WTC11 (cell line): ENCODE data around the gene SDHB.

ENCODE experiments used
- CREB1 ChIP-seq: sonication (generic); formaldehyde crosslinking; IDR thresholded peaks from 2 replicates; pipeline ENCODE4 v1.8.0; 2023; ENCODE audit warnings: mild to moderate bottlenecking, missing genetic modification reagents
- E2F4 ChIP-seq: sonication (generic); formaldehyde crosslinking; IDR thresholded peaks from 2 replicates; pipeline ENCODE4 v1.8.1; 2022; ENCODE audit warnings: low read depth, mild to moderate bottlenecking, moderate library complexity, missing genetic modification reagents, borderline replicate concordance
- ETV6 ChIP-seq: sonication (generic); formaldehyde crosslinking; IDR thresholded peaks from 2 replicates; pipeline ENCODE4 v1.8.1; 2022; ENCODE audit warnings: mild to moderate bottlenecking, missing genetic modification reagents
- GABPB1 ChIP-seq: sonication (generic); formaldehyde crosslinking; IDR thresholded peaks from 2 replicates; pipeline ENCODE4 v1.8.1; 2023; ENCODE audit warnings: mild to moderate bottlenecking, missing genetic modification reagents
- MAX ChIP-seq: sonication (generic); formaldehyde crosslinking; IDR thresholded peaks from 2 replicates; pipeline ENCODE4 v1.8.0; 2022; ENCODE audit warnings: mild to moderate bottlenecking, missing genetic modification reagents
- SP1 ChIP-seq: sonication (generic); formaldehyde crosslinking; conservative IDR thresholded peaks from 2 replicates; pipeline ENCODE4 v1.8.1; 2022; ENCODE audit warnings: missing genetic modification reagents
- TEAD4 ChIP-seq: sonication (generic); formaldehyde crosslinking; IDR thresholded peaks from 2 replicates; pipeline ENCODE4 v1.8.0; 2022; ENCODE audit warnings: mild to moderate bottlenecking, missing genetic modification reagents
- USF1 ChIP-seq: sonication (generic); formaldehyde crosslinking; IDR thresholded peaks from 2 replicates; pipeline ENCODE4 v1.8.0; 2022; ENCODE audit warnings: mild to moderate bottlenecking, missing genetic modification reagents
- ZNF121 ChIP-seq: sonication (generic); formaldehyde crosslinking; IDR thresholded peaks from 2 replicates; pipeline ENCODE4 v1.8.0; 2023; ENCODE audit warnings: missing genetic modification reagents
- ZNF263 ChIP-seq: sonication (generic); formaldehyde crosslinking; IDR thresholded peaks from 2 replicates; pipeline ENCODE4 v1.8.1; 2022; ENCODE audit warnings: low read depth, mild to moderate bottlenecking, moderate library complexity, missing genetic modification reagents
- ZNF423 ChIP-seq: fragments of 250-450 bp; sonication (Bioruptor Pico); IDR thresholded peaks from 2 replicates; pipeline ENCODE4 v2.1.2; 2022; ENCODE audit warnings: mild to moderate bottlenecking, moderate library complexity
- TF ChIP-seq, protein P1 (sequence below): fragments of 200-600 bp; IDR thresholded peaks from 2 replicates; pipeline ENCODE4 v1.8.0; 2022; ENCODE audit warnings: antibody characterized with exemption
- TF ChIP-seq, protein P2 (sequence below): sonication (generic); formaldehyde crosslinking; IDR thresholded peaks from 2 replicates; pipeline ENCODE4 v1.8.1; 2023; ENCODE audit warnings: mild to moderate bottlenecking, missing genetic modification reagents

DNA sequence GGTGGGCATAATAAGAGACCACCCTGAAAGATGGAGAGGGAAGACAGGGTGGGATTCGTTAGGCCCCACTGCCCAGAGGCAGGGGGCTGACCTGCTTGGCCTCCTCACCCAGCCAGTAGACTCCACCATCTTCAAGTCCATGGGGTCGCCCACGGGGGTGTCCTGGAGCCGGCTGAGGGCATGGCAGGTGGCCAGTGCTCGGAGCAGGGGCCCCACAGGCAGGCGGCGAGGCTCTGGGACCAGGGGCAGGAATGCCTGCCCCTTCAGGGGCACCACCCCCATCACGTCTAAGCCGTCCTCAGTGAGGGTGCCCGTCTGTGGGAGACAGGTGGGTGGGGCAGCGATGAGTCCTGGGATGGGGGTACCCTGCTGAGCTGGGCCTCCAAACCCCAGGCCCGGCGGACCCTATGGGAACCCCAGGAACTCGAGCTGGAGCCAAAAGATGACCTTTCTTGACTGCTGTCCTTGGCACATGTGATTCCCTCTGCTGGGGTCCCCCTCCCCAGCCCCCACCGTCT lies 60.3 kb downstream of the SDHB start:
- TF ChIP-seq USF1 = no peak
- TF ChIP-seq, protein P1, sequence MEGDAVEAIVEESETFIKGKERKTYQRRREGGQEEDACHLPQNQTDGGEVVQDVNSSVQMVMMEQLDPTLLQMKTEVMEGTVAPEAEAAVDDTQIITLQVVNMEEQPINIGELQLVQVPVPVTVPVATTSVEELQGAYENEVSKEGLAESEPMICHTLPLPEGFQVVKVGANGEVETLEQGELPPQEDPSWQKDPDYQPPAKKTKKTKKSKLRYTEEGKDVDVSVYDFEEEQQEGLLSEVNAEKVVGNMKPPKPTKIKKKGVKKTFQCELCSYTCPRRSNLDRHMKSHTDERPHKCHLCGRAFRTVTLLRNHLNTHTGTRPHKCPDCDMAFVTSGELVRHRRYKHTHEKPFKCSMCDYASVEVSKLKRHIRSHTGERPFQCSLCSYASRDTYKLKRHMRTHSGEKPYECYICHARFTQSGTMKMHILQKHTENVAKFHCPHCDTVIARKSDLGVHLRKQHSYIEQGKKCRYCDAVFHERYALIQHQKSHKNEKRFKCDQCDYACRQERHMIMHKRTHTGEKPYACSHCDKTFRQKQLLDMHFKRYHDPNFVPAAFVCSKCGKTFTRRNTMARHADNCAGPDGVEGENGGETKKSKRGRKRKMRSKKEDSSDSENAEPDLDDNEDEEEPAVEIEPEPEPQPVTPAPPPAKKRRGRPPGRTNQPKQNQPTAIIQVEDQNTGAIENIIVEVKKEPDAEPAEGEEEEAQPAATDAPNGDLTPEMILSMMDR = no peak
- TF ChIP-seq MAX (CRISPR knock-in tag) = no peak
- TF ChIP-seq GABPB1 = no peak
- no peak for TF ChIP-seq ZNF423 (CRISPR knock-in tag)
- no peak for TF ChIP-seq SP1 (CRISPR knock-in tag)
- TF ChIP-seq, protein P2, sequence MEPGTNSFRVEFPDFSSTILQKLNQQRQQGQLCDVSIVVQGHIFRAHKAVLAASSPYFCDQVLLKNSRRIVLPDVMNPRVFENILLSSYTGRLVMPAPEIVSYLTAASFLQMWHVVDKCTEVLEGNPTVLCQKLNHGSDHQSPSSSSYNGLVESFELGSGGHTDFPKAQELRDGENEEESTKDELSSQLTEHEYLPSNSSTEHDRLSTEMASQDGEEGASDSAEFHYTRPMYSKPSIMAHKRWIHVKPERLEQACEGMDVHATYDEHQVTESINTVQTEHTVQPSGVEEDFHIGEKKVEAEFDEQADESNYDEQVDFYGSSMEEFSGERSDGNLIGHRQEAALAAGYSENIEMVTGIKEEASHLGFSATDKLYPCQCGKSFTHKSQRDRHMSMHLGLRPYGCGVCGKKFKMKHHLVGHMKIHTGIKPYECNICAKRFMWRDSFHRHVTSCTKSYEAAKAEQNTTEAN (CRISPR knock-in tag) = no peak
- TF ChIP-seq CREB1 (CRISPR knock-in tag) = no peak
- no peak for TF ChIP-seq E2F4
- no peak for TF ChIP-seq ZNF121 (CRISPR knock-in tag)
- TF ChIP-seq ZNF263 (CRISPR knock-in tag) = no peak
- no peak for TF ChIP-seq ETV6
- no peak for TF ChIP-seq TEAD4 (CRISPR knock-in tag)
